ENCODE measurements around the gene RXFP1.

RXFP1 gene

DNA sequence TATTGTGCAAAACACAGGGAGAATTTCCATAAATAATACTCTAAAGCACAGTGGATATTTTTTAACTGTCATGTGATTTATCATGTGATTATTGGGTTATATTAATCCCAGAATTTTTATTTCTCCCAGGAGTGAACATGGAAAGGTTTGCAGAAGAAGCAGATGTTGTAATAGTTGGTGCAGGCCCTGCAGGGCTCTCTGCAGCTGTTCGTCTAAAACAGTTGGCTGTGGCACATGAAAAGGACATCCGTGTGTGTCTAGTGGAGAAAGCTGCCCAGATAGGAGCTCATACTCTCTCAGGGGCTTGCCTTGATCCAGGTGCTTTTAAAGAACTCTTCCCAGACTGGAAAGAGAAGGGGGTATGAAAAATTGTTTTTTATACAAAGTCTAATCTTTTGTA lies 160.4 kb downstream of the RXFP1 start:
- no peak overlapping the region for H3K27ac ChIP-seq
- H3K36me3 ChIP-seq = peaks cover 11 to 56% (median 31%) of the 10 kb centered on the region in 11 experiments; a peak in 19 of 22 replicates
- TF ChIP-seq Cebpa-rat (IDR thresholded peaks at IDR 0.05) = no peak
- no peaks in the 10 kb centered on the region for H3K4me1 ChIP-seq
- H3K9ac ChIP-seq = no peak overlapping the region
- H3K4me2 ChIP-seq = no peak overlapping the region
- no peaks in the 10 kb centered on the region for H3K27me3 ChIP-seq
- no peaks in the 10 kb centered on the region for H3K9me3 ChIP-seq (replicated peaks in 1 of 11)
- no peak overlapping the region for H3K4me3 ChIP-seq
- no peaks in the 10 kb centered on the region for H4K20me1 ChIP-seq

DNA sequence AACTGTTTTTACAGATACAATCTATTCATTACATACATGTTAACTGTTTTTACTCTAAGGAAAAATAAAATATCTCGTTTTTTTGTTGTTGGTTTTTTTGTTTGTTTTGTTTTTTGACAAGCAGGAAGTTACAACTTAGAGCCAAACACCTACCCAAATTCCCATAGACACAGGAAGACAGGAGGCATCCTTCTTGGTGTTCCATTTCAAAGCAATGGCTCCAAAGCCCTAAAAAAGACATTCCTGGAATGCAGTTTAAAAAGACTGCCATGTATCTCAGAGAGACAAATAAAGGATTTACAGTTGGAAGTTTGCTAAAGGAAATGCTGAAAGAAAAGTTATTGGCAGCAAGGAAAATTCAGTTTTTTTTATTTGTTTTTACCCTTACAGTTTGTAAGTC lies 167.1 kb downstream of the RXFP1 start:
- no peak overlapping the region for H3K4me3 ChIP-seq
- H3K27ac ChIP-seq = no peak overlapping the region
- H4K20me1 ChIP-seq = no peaks in the 10 kb centered on the region
- no peaks in the 10 kb centered on the region for H3K4me1 ChIP-seq
- H3K27me3 ChIP-seq = no peaks in the 10 kb centered on the region
- H3K9ac ChIP-seq = no peak overlapping the region
- H3K4me2 ChIP-seq = no peak overlapping the region
- H3K36me3 ChIP-seq = peaks cover 11 to 65% (median 38%) of the 10 kb centered on the region in 11 experiments
- TF ChIP-seq Cebpa-rat (IDR thresholded peaks at IDR 0.05) = no peak
- H3K9me3 ChIP-seq (replicated peaks in 1 of 11) = no peaks in the 10 kb centered on the region
